ENCODE measurements around the gene VRK1.

GRCh38 chr14:96863327-96863985 is 66.3 kb downstream of the VRK1 start:
- TF ChIP-seq CTCF (IDR thresholded peaks at IDR 0.05) = no peak
- no peak for TF ChIP-seq EZH2phosphoT487 (IDR thresholded peaks at IDR 0.05)
- no peak for TF ChIP-seq EZH2 (IDR thresholded peaks at IDR 0.05)

All from neural progenitor cell (in vitro differentiated cells).